HG03280 (cell line): ENCODE measurements around the gene ADRM1.
A peak's percentile ranks its signal among the peaks of the same experiment; 100 is the strongest.

ENCODE experiments used
- ATAC-seq: cut with Tn5 transposase; IDR thresholded peaks from one replicate; pipeline ENCODE4 v1.9.1; 2021; ENCODE audit warnings: mild to moderate bottlenecking, moderate library complexity; ENCODE audit not compliant: unreplicated experiment

The ADRM1 gene

DNA sequence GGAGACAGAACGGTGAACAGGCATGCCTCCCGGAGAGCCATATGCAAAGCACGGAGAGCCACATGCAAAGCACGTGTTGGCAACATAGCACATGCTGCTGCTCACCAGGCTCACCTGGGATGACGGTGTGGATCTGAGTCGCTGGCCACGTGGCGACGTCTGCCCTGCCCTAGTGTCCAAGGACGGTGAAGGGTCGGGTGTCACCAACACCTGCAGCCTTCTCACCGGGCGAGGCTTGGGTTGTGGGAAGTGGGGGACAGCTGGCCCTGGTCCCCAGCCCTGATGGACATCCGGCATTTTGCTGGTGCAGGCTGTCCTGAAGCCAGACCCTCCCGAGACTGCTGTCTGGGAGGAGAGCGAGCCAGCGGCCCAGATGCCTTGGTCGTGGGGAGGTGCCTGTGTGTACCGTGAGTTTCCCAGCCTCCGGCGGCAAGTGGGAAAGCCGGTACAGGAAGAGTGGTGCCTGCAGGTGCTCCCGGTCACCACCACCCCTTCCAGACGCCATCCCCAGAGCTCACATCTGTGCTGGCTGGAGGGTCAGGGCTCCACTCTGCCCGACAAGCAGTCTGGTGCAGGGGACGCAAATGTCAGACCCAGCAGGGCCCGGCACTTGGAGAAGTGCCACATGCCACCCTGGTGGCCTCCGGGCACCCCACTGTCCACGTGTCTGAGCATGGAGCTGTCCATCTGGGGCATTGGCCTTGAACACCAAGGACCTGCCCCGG lies 5.9 kb upstream of the ADRM1 start:
- ATAC-seq: no peak

- ATAC-seq: no peak
Observed at GRCh38 chr20:62297449-62298227, 5.2 kb upstream of the ADRM1 start.

DNA sequence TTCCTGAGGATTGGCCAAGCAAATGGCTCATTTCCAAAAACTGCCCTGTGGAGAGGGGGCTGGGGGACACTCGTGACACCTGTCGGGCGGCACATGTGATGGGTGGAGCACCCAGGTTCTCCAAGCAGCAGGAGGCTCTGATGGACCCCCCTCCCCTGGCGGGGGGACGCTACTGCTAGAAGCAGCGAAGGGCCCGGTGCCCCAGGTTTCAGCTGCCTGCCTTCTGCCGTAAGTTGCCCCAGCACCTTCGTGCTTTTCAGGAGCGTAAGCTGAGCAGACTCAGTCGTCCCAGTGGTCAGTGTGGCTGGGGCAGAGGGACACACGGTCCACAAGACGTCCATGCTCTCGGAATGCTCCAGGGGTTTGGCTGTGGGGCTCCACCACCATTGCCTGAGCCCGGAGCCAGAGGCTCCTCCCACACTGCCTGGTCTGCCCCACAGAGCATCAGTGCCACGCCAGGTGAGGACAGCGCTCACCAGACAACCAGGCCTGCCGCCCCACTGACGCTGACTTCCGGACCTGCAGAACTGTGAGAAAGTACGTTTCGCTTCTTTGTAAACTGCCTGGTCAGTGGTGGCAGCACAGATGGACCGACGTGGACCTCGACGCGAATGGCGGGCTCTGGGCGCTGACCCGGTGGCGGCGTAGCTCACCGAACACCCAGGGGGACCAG lies 4.1 kb upstream of the ADRM1 start:
- no peak for ATAC-seq

DNA sequence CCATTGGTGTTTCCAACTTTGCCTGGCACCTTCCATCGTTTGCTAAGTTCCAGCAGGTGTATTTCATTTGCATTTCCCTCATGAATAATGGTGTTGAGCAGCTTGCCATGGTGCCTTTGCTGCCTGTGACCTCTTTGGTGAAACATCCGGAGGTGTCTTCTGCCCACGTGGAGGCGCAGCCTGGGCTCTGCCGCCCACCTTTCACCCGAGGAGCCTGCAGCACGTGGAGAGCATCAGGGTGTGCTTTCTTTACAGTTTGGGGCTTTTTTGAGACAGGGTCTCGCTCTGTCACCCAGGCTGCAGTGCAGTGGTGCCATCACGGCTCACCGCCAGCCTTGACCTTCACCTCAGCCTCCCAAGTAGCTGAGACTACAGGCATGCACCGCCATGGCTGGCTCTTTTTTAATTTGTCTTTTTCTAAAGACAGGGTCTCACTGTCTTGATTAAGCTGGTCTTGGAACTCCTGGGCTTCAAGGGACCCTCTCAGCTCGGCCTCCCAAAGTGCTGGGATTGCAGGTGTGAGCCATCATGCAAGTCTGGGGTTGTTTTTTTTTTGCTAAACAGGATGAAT lies 3.0 kb upstream of the ADRM1 start:
- ATAC-seq: no peak

GRCh38 chr20:62300319-62300718 lies 2.5 kb upstream of the ADRM1 start:
- no peak for ATAC-seq

- no peak for ATAC-seq
Observed at GRCh38 chr20:62301111-62301668, 1.6 kb upstream of the ADRM1 start.

- ATAC-seq: peak; percentile 35
Observed at GRCh38 chr20:62301773-62302340, 940 bp upstream of the ADRM1 start.

DNA sequence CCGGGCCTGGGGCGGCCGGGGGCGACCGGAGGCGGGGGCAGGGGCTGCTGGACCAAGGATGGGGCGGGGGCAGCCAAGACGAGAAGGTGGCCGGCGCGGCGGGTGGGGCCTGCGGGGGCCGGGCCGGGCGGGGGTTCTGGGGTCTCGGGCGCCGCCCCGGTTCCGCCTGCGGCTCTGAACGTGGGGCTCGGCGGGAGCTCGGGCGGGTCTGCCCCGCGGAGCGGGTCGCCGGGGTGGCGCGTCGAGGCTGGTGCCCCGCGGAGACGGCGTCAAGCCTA lies 204 bp downstream of the ADRM1 start:
- ATAC-seq: no peak

GRCh38 chr20:62303340-62304226 lies 786 bp downstream of the ADRM1 start:
- peak; percentile 2 for ATAC-seq

DNA sequence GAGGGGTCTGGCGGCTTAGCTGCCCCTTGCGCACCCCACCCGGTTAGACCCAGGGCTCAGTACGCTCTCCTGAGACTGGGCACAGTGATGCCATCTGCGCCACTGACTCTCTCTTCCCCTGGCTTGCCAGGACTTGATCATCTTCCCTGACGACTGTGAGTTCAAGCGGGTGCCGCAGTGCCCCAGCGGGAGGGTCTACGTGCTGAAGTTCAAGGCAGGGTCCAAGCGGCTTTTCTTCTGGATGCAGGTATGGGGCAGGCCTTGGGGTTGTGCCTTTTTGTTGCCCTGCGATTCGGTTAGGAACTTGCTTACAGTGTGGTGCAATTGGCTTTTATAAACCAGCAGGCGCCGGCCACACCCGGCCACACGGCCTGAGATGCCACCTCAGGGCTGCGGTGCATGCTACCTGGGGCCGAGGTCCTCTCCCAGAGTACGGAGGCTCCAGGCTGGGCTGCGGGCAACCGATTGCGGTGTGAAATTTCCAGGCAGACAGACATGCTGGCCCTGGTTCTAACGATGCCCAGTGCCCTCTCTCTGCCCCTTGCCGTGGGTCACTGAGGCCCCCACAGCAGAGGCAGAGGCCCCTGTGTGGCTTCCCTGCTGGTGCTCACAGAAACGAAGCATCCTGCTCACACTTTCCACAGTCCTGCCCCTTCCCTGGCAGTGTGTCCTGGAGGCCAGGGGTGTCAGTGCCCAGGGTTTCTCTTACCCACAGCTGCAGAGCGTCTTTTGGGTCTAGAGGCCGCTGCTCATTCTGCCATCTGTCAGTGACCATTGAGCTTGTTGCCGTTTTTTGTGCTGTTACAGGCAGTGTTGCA lies 1.7 kb downstream of the ADRM1 start:
- no peak for ATAC-seq

DNA sequence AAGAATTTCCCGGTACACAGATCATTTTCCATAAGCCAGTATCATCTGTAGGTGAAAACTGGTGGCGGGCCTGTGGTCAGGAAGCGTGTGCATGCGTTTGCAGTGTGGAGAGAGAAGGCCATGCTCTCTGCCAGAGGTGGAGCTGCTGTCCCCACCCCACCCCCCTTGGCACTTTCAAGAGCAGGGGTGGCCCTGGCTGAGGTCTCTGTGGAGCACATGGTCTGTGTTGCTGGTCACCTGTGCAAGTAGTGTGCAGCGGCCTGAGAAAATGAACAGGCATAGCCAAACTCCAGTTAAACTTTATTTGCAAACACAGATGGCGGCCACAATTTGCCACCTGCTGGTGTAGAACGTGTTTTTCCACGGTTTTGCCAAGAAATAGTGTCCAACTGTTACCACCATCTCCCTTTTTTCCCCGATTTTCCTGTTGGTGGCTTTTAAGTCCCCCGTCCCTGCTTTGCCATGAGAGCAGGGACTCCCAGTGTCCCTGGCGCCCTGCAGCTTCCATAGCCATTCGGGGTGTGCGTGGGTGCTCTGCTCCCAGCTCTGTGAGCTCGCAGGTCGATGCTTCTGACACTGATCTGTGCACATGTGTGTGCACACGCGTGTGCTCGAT lies 2.5 kb downstream of the ADRM1 start:
- ATAC-seq: no peak

DNA sequence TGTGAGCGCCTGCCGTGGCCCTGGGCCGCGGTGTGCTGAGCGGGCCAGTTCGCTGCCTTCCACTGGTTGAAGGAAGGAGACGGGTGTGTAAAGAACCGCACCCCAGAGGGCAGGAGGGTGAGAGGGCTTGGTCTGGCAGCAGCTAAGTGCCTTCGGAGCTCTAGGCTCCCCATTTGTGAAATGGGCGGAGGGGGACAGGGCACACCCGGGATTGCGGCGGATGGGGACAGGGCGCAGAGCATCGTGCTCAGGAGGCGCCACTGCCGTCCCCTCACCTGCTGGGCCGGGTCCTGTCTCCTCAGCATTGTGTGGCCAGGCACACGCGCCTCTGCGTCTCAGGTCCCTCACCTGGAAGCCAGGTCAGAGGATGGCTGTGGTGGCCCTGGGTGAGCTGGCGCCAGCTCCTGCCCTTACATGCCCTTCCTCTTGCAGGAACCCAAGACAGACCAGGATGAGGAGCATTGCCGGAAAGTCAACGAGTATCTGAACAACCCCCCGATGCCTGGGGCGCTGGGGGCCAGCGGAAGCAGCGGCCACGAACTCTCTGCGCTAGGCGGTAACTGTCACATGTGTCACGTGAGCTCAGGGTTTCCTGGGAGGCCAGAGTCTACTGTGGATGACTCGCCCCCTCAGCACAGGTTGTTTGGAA lies 3.1 kb downstream of the ADRM1 start:
- no peak for ATAC-seq

DNA sequence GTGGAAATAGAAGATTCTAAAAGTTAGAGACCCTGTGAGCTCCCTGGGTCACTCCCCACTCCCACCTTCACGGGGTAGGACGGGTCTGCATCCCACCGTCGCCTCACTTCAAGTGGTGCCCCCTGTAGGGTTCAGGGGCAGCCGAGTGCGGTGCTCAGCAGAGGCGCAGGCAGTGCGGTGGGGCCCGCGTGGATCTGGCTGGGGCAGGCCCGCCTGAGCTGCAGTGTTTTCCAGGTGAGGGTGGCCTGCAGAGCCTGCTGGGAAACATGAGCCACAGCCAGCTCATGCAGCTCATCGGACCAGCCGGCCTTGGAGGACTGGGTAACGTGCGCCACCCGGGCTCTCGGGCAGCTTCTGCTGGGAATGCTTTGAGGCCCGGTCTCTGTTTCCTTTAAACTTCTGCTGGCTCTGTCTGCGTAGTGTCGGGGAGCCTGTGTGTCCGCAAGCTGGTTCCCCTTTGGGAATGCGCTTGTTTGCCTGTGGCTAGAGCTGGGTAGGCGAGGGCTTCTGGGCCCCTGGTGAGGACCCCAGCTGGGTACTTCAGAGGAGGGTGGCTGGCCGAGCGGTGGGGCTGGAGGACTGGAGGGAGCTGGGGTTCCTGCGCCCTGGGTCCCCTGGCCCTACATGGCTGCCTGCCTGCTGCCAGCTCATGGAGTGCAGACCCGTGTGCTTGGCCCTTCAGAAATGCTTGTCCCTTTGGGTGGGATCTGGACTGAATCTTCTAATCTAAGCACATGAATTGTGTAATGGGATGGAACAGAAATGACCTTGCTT lies 3.8 kb downstream of the ADRM1 start:
- no peak for ATAC-seq

DNA sequence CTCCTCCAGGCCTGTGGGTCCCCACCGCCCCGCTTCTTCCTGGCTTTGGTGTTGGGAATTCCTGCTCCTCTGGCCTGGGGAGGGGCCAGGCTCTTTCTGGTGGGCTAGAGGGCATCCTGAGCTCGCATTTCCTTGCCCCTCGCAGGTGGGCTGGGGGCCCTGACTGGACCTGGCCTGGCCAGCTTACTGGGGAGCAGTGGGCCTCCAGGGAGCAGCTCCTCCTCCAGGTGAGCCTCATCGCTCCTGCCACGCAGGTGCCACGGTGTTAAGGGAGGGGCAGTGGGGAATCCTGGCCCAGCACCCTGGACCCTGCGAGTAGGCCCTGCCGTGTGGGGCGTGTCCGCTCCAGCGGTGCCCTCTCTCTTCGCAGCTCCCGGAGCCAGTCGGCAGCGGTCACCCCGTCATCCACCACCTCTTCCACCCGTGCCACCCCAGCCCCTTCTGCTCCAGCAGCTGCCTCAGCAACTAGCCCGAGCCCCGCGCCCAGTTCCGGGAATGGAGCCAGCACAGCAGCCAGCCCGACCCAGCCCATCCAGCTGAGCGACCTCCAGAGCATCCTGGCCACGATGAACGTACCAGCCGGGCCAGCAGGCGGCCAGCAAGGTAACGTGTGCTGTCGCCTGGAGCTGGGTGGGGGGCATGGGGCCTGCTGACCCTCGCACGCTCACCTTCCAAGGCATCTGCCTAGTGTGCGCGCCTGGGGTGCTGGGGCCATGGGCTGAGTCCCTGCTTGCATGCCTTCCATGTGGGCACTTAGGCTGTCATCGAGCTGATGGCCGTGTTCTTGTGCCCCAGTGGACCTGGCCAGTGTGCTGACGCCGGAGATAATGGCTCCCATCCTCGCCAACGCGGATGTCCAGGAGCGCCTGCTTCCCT lies 4.7 kb downstream of the ADRM1 start:
- no peak for ATAC-seq

DNA sequence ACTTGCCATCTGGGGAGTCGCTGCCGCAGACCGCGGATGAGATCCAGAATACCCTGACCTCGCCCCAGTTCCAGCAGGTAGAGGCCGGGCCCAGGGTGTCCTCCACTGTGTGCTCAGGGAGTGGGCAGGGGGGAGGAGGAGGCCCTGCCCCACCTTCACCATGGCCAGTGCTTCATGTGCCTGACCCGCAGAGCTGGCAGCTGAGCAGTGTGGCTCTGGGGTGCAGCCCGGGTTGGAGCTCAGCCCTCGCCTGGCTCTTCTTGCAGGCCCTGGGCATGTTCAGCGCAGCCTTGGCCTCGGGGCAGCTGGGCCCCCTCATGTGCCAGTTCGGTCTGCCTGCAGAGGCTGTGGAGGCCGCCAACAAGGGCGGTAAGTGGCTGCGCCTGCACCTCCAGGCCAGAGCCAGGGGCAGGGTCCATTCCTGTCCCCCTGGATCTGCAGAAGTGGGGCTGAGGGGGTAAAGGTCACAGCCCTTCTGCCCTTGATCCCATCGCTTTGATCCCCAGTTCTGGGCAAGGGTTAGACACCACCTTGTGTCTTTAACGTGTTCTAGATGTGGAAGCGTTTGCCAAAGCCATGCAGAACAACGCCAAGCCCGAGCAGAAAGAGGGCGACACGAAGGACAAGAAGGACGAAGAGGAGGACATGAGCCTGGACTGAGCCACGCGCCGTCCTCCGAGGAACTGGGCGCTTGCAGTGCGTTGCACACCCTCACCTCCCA lies 5.5 kb downstream of the ADRM1 start:
- no peak for ATAC-seq
